GM19240 (cell line): ENCODE results near the gene NAPA.

Experiments used
- DNase-seq: peaks from one replicate; pipeline ENCODE4 v3.0.0; 2011; ENCODE audit warnings: low spot score; ENCODE audit not compliant: insufficient read length

The NAPA gene

DNA sequence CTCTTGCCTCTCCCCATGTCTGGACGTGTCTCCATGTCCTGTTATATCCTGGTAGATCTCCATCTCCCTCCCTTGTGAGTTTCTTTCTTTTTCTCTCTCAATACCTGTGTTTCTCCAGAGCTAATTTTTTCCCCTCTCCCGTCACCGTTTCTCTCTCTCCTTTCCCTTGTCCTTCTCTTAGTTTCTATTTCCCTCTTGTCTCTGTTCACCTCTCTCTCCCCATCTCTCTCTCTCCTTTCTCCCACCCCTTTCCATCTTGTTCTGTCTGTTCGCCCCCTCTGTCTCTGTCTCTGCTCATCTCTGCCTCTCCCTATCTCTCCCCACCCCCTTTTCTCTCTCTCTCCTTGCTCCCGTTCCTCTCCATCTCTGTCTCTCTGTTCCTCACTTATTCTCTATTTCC is 56.2 kb downstream of the NAPA start:
- DNase-seq = no peak

DNA sequence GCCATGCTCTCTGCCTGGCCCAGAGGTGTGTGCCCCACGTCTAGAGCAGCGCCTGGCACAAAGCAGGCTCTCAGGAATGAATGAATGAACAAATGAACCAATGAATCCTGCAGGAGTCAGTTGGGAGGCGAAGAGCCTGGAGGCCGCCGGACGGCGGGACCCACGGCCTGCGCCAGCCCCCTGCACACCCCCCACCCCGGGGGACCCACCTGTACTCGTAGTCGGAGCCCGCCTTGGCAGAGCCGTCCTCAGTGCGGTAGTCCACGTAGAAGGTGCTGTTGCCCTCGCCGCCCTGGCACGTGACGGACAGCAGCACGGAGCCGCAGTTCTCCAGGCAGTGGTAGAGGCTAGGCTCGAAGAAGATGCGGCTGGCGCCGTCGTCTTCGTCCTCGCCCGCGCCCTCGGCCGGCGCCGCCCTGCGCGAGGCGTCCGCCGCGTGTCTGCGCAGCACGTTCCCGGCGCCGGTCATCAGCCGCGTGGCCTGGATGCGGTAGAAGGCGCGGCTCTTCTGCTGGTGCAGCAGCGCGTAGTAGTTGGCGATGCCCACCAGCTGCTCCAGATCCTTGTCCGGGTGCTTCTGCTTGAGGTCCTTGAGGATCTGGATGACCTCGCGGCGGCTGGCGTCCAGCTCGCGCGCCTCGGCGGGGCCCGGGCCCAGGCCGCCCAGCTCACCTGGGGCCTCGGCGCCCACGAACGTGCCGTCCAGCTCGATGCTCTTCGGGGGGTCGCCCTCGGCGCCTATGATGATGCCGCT is 58.0 kb downstream of the NAPA start:
- DNase-seq = no peak

GRCh38 chr19:47450478-47450877 is 64.4 kb downstream of the NAPA start:
- DNase-seq = no peak

DNA sequence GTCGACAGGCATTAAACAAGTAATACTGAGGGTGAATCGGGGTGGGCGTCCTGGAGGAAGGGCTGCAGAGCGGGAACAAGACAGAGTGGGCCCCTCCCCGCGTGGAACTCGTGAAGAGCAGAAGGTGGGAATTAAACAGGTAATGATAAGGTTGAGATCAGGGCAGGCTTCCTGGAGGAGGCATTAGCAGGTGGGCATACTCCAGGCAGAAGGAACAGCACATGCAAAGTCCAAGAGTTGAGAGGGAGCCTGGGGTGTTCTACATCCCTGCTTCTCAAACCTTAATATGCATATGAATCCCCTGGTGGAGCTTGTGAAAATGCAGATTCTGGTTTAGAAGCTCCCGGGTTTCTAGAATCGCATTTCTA is 66.5 kb downstream of the NAPA start:
- DNase-seq = no peak

GRCh38 chr19:47447470-47448359 is 67.1 kb downstream of the NAPA start:
- no peak for DNase-seq

GRCh38 chr19:47446534-47447469 is 68.1 kb downstream of the NAPA start:
- DNase-seq = no peak

GRCh38 chr19:47445937-47446402 is 68.9 kb downstream of the NAPA start:
- no peak for DNase-seq

- no peak for DNase-seq
Measured at GRCh38 chr19:47445527-47445926, 69.3 kb downstream of the NAPA start.

GRCh38 chr19:47444388-47444821 is 70.5 kb downstream of the NAPA start:
- no peak for DNase-seq

DNA sequence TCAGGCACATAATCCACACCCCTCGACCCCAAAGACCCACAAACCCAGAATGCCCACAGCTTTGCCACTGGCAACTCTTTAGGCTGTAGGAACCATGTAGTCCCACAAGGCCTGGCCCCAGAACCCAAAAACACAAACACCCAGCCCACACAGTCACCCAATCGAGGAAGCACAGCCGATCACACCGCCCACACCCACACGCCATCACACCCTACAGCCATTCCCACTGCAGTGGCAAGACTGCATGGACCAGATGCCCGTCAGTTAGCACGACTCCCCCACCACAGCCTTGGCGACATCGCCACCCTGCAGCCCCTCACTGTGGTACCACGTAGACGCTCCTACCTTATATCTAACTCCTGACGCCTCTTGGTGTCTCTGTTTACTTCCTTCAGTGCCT is 71.5 kb downstream of the NAPA start:
- DNase-seq = no peak

GRCh38 chr19:47438793-47439220 is 76.1 kb downstream of the NAPA start:
- DNase-seq = no peak
